Keratinocyte (primary cell): ENCODE measurements around the gene FA2H.

Experiments
- EZH2 ChIP-seq: IDR thresholded peaks from one replicate; pipeline ENCODE4 v1.6.1; 2012; ENCODE audit warnings: inconsistent platforms, mild to moderate bottlenecking, low read length, moderate library complexity
- TF ChIP-seq, protein P1 (sequence below), 3 experiments: IDR thresholded peaks in 1 of 3; conservative IDR thresholded peaks in 1 of 3; optimal IDR thresholded peaks in 1 of 3; 2 replicates in 2 of 3; 3 replicates in 1 of 3; pipeline versions ENCODE3 to v1.5.1; 2011; ENCODE audit warnings: low read length in 3 of 3, mild to moderate bottlenecking in 3 of 3, moderate library complexity in 2 of 3, control low read depth in 1 of 3, inconsistent platforms in 1 of 3; ENCODE audit not compliant: insufficient read depth in 2 of 3; ENCODE audit errors: extremely low read depth in 1 of 3

DNA sequence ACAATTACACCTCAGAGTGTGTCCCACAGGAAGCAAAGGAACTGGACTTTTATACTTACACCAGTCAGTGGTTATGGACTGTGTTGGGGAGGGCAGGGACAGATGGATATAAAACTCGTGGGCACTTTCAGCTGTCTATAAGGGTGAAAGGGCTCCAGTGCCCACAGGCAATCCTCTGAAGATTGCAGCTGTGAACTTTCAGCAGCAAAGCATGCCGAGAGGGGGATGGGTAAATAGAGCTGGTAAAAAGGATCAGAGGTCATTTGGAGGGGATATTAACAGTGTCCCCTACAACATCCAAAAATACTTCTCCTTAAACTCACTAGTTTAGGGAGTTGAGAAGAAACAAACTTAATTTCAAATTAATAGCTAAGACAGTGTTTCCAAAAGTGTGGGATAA lies 94.6 kb downstream of the FA2H start:
- TF ChIP-seq, protein P1, sequence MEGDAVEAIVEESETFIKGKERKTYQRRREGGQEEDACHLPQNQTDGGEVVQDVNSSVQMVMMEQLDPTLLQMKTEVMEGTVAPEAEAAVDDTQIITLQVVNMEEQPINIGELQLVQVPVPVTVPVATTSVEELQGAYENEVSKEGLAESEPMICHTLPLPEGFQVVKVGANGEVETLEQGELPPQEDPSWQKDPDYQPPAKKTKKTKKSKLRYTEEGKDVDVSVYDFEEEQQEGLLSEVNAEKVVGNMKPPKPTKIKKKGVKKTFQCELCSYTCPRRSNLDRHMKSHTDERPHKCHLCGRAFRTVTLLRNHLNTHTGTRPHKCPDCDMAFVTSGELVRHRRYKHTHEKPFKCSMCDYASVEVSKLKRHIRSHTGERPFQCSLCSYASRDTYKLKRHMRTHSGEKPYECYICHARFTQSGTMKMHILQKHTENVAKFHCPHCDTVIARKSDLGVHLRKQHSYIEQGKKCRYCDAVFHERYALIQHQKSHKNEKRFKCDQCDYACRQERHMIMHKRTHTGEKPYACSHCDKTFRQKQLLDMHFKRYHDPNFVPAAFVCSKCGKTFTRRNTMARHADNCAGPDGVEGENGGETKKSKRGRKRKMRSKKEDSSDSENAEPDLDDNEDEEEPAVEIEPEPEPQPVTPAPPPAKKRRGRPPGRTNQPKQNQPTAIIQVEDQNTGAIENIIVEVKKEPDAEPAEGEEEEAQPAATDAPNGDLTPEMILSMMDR (optimal IDR thresholded peaks at IDR 0.05 in 1 of 3, IDR thresholded peaks at IDR 0.05 in 1 of 3, conservative IDR thresholded peaks at IDR 0.05 in 1 of 3; ENCODE audit: extremely low read depth in 1 of 3, insufficient read depth in 2 of 3, low read length in 3 of 3), result no peak
- TF ChIP-seq EZH2, result no peak
